DND-41 (cell line): ENCODE measurements around the gene BPIFB1.

Experiments
- ATAC-seq: fragments of 200-7000 bp; cut with Tn5 transposase; 3 replicates; pipeline ENCODE4 v1.9.1; 2021; ENCODE audit warnings: low read depth; ENCODE audit not compliant: insufficient read depth
- DNase-seq: peaks from one replicate; pipeline ENCODE4 v3.0.0-alpha.2; 2020
- H2AFZ ChIP-seq: 2 replicates; pipeline ENCODE4 v1.6.0; 2012; ENCODE audit warnings: low read depth, low read length
- H3K27ac ChIP-seq: 2 replicates; pipeline ENCODE4 v1.5.1; 2012; ENCODE audit warnings: low read length, inconsistent platforms
- H3K27me3 ChIP-seq: fragments of 200-600 bp; sonication (generic); 2 replicates; pipeline ENCODE4 v1.6.0; 2012; ENCODE audit warnings: low read length, mild to moderate bottlenecking, inconsistent platforms; ENCODE audit not compliant: insufficient read depth, poor library complexity
- H3K36me3 ChIP-seq: 2 replicates; pipeline ENCODE4 v1.5.1; 2012; ENCODE audit warnings: low read length, inconsistent platforms; ENCODE audit not compliant: insufficient read depth
- H3K4me1 ChIP-seq: 2 replicates; pipeline ENCODE4 v1.5.1; 2012; ENCODE audit warnings: mild to moderate bottlenecking, low read length; ENCODE audit not compliant: insufficient read depth
- H3K4me2 ChIP-seq: 2 replicates; pipeline ENCODE4 v1.6.0; 2012; ENCODE audit warnings: mild to moderate bottlenecking, moderate library complexity, low read length, inconsistent platforms; ENCODE audit not compliant: insufficient read depth
- H3K4me3 ChIP-seq, 2 experiments: fragments of 200-600 bp in 1 of 2; shearing (Covaris generic) in 1 of 2; 2 replicates each; pipeline ENCODE4 v1.5.1; 2012 to 2016; ENCODE audit warnings: inconsistent platforms in 2 of 2, low read length in 2 of 2, mild to moderate bottlenecking in 2 of 2, low read depth in 1 of 2, moderate library complexity in 1 of 2
- H3K79me2 ChIP-seq: 2 replicates; pipeline ENCODE4 v1.6.0; 2012; ENCODE audit warnings: low read length, inconsistent platforms; ENCODE audit not compliant: insufficient read depth
- H3K9ac ChIP-seq: 2 replicates; pipeline ENCODE4 v1.6.0; 2012; ENCODE audit warnings: low read depth, mild to moderate bottlenecking, inconsistent platforms, low read length, moderate library complexity
- H3K9me3 ChIP-seq: 2 replicates; pipeline ENCODE4 v1.5.1; 2012; ENCODE audit warnings: low read length, moderate library complexity, mild to moderate bottlenecking, inconsistent platforms; ENCODE audit not compliant: insufficient read depth, severe bottlenecking
- H4K20me1 ChIP-seq: 2 replicates; pipeline ENCODE4 v1.6.0; 2012; ENCODE audit warnings: low read length; ENCODE audit not compliant: insufficient read depth
- CTCF ChIP-seq: IDR thresholded peaks from 2 replicates; pipeline ENCODE4 v1.5.1; 2012; ENCODE audit warnings: borderline replicate concordance, low read length, moderate library complexity, mild to moderate bottlenecking; ENCODE audit not compliant: poor library complexity, severe bottlenecking; ENCODE audit errors: extremely low read depth
- EZH2 ChIP-seq: IDR thresholded peaks from 3 replicates; pipeline ENCODE4 v1.6.1; 2012; ENCODE audit warnings: borderline replicate concordance, low read depth, mild to moderate bottlenecking, moderate library complexity, low read length, inconsistent platforms; ENCODE audit not compliant: severe bottlenecking

Gene BPIFB1

GRCh38 chr20:33282991-33283555, at the start of gene BPIFB1:
Gene BPIFB1 (plus strand): TSS chr20:33283214. CDS start chr20:33286074, 2,860 bp downstream.
- Histone ChIP-seq H3K4me2 (no peak within 1 kb of the TSS), H3K27me3 (peaks cover 38% of the 10 kb centered on the region), H3K27ac (no peak within 1 kb of the TSS), H4K20me1 (no peaks in the 10 kb centered on the region), H3K36me3 (no peaks in the 10 kb centered on the region), H3K4me1 (no peaks in the 10 kb centered on the region), H3K9ac (no peak within 1 kb of the TSS), H3K4me3 (no peak within 1 kb of the TSS), H3K9me3 (no peaks in the 10 kb centered on the region), H2AFZ (no peak within 1 kb of the TSS), H3K79me2 (no peaks in the 10 kb centered on the region)
- DNase-seq (no peak), ATAC-seq (no peak)
- TF ChIP-seq EZH2 = no peak
- no peak for TF ChIP-seq CTCF

GRCh38 chr20:33234050-33234449, 49.0 kb upstream of the BPIFB1 start:
- Histone ChIP-seq H3K27me3 (peaks cover 18% of the 10 kb centered on the region), H3K36me3 (no peaks in the 10 kb centered on the region), H4K20me1 (no peaks in the 10 kb centered on the region), H3K4me3 (no peak overlapping the region), H3K27ac (no peak overlapping the region), H3K79me2 (no peaks in the 10 kb centered on the region), H3K9me3 (no peaks in the 10 kb centered on the region), H3K9ac (no peak overlapping the region), H3K4me1 (no peaks in the 10 kb centered on the region), H2AFZ (no peak overlapping the region), H3K4me2 (no peak overlapping the region)
- TF ChIP-seq EZH2 (no peak), CTCF (no peak)
- ATAC-seq = no peak
- DNase-seq = no peak

- no peak for ATAC-seq
- H3K4me2 ChIP-seq = no peak within 1 kb of the TSS
- H3K27ac ChIP-seq = no peak within 1 kb of the TSS
- peaks cover 12% of the 10 kb centered on the region for H3K27me3 ChIP-seq
- no peak for DNase-seq
- H2AFZ ChIP-seq = no peak within 1 kb of the TSS
- H3K9ac ChIP-seq = no peak within 1 kb of the TSS
- no peak for TF ChIP-seq CTCF
- no peak for TF ChIP-seq EZH2
- H3K9me3 ChIP-seq = no peaks in the 10 kb centered on the region
- H4K20me1 ChIP-seq = no peaks in the 10 kb centered on the region
- H3K4me3 ChIP-seq = no peak within 1 kb of the TSS
- no peaks in the 10 kb centered on the region for H3K79me2 ChIP-seq
- no peaks in the 10 kb centered on the region for H3K36me3 ChIP-seq
- no peaks in the 10 kb centered on the region for H3K4me1 ChIP-seq
These were observed 47.3 kb upstream of the BPIFB1 start, which contains the start of gene BPIFA1 for GRCh38 chr20:33235696-33236095. Gene BPIFA1 (plus strand): TSS chr20:33235996. CDS start chr20:33237712, 1,716 bp downstream.
